B cell (primary cell): ENCODE measurements around the gene CDC42BPA.

Experiments
- CTCF ChIP-seq: fragments of 200-600 bp; IDR thresholded peaks from one replicate; pipeline ENCODE4 v1.8.0; 2022; ENCODE audit warnings: antibody characterized with exemption, mild to moderate bottlenecking
- EZH2 ChIP-seq: IDR thresholded peaks from 2 replicates; pipeline ENCODE4 v1.6.1; 2012; ENCODE audit warnings: borderline replicate concordance, low read depth, mild to moderate bottlenecking, moderate library complexity, low read length; ENCODE audit not compliant: insufficient read depth, poor library complexity, severe bottlenecking

GRCh38 chr1:227167276-227168101 is 150.8 kb downstream of the CDC42BPA start:
- TF ChIP-seq CTCF (no peak), EZH2 (no peak)
